BLaER1 (cell line): ENCODE measurements around the gene RASSF5.
A peak's percentile ranks its signal among the peaks of the same experiment; 100 is the strongest.

Source experiments
- H3K27ac ChIP-seq: shearing (Covaris generic); formaldehyde crosslinking; 2 replicates; pipeline ENCODE4 v1.8.1; 2022
- H3K27me3 ChIP-seq: shearing (Covaris generic); formaldehyde crosslinking; 2 replicates; pipeline ENCODE4 v1.8.1; 2022
- H3K36me3 ChIP-seq: shearing (Covaris generic); formaldehyde crosslinking; 2 replicates; pipeline ENCODE4 v1.8.1; 2022
- H3K4me1 ChIP-seq: shearing (Covaris generic); formaldehyde crosslinking; 2 replicates; pipeline ENCODE4 v1.8.1; 2022
- H3K4me2 ChIP-seq: shearing (Covaris generic); formaldehyde crosslinking; 2 replicates; pipeline ENCODE4 v1.8.1; 2022
- H3K4me3 ChIP-seq: shearing (Covaris generic); formaldehyde crosslinking; 2 replicates; pipeline ENCODE4 v1.8.1; 2022
- H3K9ac ChIP-seq: shearing (Covaris generic); formaldehyde crosslinking; 2 replicates; pipeline ENCODE4 v1.8.1; 2022
- H3K9me3 ChIP-seq: shearing (Covaris generic); formaldehyde crosslinking; 2 replicates; pipeline ENCODE4 v1.8.1; 2022
- H4K20me1 ChIP-seq: shearing (Covaris generic); formaldehyde crosslinking; 2 replicates; pipeline ENCODE4 v1.8.1; 2022
- Cebpa-rat ChIP-seq: shearing (Covaris generic); IDR thresholded peaks from 2 replicates; pipeline ENCODE4 v1.8.1; 2022

Gene RASSF5

DNA sequence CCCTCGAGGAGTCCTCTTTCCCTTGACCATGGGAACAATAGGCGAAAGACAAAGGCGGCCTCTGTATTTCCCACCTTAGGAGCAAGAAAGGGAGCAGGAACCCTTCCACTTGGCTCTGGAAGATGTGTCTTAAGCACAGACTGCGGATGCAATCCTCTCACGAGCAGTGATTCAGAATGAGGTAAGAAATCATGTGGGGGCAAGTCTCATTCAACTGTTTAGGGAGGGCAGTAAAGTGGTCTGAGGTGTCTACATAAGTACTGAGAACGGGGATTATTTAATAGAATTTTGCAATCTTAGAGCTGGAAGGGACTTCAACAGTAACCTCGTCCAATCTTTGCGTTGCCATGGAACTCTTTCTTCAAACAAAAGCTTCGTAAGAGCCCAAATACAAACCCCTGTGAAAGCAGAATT, 126.4 kb downstream of the RASSF5 start:
- no peak for TF ChIP-seq Cebpa-rat
- Histone ChIP-seq H3K4me3 (no peak overlapping the region), H3K4me1 (peaks cover 58% of the 10 kb centered on the region), H3K36me3 (peaks cover 10% of the 10 kb centered on the region), H3K4me2 (peak overlapping the region; percentile 95), H4K20me1 (peaks cover 30% of the 10 kb centered on the region), H3K9ac (no peak overlapping the region; the same call in 1 of the 2 replicates), H3K27ac (peak overlapping the region; percentile 45), H3K27me3 (no peaks in the 10 kb centered on the region), H3K9me3 (no peaks in the 10 kb centered on the region)

DNA sequence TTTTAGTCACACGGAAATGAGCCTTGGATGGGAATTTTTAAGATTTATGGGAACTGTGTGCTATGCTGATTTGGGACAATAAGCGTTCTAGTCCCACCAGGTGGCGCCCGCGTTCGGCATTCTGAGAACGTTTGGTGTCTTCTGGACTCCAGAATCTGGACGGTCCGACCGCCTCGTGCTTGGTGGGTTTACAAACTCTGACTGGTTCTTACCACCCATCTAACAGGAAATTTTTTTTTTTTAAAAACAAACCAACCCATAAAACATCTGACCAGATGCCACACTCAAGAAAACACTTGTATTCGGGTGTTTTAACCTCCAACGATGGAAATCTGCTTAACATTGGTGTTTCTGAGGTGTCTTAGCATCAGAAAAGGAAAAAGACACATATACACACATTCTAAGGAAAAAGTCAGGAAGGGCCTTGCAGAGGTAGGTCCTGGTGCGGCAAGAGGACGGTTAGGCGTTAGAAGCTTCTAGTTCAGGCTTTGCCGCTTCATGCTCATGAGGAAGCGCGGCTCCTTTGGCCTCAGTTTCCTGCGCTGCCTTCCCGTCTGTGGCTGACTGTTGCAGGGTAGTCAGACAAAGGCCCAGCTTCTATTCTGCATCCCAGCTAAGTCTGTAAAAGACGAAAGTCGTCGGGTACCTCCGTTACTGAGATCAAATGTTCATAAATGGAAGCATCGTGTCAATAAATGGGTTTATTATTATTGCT, 127.2 kb downstream of the RASSF5 start:
- Histone ChIP-seq H3K36me3 (peaks cover 18% of the 10 kb centered on the region), H3K27ac (peak overlapping the region; percentile 90), H3K9ac (peak overlapping the region; percentile 91), H3K9me3 (no peaks in the 10 kb centered on the region), H3K4me3 (peak overlapping the region; percentile 92), H4K20me1 (peaks cover 38% of the 10 kb centered on the region), H3K27me3 (no peaks in the 10 kb centered on the region), H3K4me2 (peak overlapping the region; percentile 95), H3K4me1 (peaks cover 66% of the 10 kb centered on the region)
- no peak for TF ChIP-seq Cebpa-rat

DNA sequence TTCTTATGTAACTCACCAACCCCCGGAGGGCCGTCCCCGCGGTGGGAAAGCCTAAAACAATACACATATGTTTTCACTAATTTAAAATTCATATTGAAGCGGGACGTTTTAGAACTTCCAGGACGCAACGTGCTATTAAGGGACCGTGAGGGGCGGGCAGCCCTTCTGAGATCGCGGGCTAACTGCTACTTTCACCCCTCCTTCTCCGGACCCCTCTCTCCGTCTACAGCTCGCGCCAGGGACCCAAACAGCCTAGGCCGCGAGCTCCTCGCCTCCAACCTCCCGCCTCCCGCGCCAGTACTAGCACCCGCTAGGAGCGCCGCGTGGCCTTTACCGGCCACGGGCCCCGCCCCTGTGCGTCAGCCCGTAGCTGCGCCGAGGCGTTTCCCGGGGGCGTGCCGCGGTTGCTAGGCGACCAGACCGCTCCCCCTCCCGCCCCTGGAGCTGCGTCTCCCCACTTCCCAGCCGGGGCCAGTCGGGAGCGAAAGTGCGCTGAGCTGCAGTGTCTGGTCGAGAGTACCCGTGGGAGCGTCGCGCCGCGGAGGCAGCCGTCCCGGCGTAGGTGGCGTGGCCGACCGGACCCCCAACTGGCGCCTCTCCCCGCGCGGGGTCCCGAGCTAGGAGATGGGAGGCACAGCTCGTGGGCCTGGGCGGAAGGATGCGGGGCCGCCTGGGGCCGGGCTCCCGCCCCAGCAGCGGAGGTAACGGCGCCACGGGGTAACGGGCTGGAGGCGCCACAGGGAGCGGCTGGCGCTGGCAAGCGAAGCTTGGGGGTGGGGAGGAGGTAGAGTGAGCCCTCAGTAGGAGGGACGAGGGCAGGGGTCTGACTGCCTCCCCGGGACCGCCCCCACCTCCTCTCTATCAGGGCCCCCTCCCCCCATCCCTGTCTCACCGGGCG, 128.0 kb downstream of the RASSF5 start, which contains the start of gene DYRK3:
Gene DYRK3, plus strand, starts transcription at position 457 of the 898 bp plus-strand sequence. Its CDS starts 168 bp downstream, at position 625.
- peak within 1 kb of the TSS; percentile 90 for H3K27ac ChIP-seq
- peak within 1 kb of the TSS; percentile 91 for H3K9ac ChIP-seq
- TF ChIP-seq Cebpa-rat, result no peak
- H3K4me3 ChIP-seq, result peak within 1 kb of the TSS; percentile 92
- H3K9me3 ChIP-seq, result no peaks in the 10 kb centered on the region
- H3K4me1 ChIP-seq, result peaks cover 74% of the 10 kb centered on the region
- H3K36me3 ChIP-seq, result peaks cover 26% of the 10 kb centered on the region
- H4K20me1 ChIP-seq, result peaks cover 46% of the 10 kb centered on the region
- H3K4me2 ChIP-seq, result peak within 1 kb of the TSS; percentile 95
- no peaks in the 10 kb centered on the region for H3K27me3 ChIP-seq

DNA sequence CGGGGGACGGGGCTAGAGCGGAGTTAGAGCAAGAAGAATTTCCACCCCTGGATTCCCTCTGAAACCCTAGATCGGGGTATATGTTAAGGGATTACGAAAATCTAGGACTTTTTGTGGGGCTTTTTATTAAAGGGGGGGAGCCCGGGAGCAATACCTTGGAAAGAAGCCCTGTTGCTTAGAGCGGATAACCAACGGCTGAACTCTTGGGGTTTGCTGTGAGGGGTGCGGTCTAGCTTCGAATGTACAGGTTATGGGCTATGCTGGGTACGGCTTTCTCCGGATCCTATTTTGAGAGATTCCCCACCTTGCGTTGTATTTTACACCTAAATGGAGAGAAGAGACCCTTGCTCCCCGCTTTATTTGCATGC, 128.6 kb downstream of the RASSF5 start:
- Histone ChIP-seq H3K27ac (peak overlapping the region; percentile 90), H4K20me1 (peaks cover 53% of the 10 kb centered on the region), H3K9ac (peak overlapping the region; percentile 91), H3K4me1 (peaks cover 75% of the 10 kb centered on the region), H3K4me3 (peak overlapping the region; percentile 92), H3K9me3 (no peaks in the 10 kb centered on the region), H3K27me3 (no peaks in the 10 kb centered on the region), H3K4me2 (peak overlapping the region; percentile 95), H3K36me3 (peaks cover 33% of the 10 kb centered on the region)
- TF ChIP-seq Cebpa-rat, result no peak

DNA sequence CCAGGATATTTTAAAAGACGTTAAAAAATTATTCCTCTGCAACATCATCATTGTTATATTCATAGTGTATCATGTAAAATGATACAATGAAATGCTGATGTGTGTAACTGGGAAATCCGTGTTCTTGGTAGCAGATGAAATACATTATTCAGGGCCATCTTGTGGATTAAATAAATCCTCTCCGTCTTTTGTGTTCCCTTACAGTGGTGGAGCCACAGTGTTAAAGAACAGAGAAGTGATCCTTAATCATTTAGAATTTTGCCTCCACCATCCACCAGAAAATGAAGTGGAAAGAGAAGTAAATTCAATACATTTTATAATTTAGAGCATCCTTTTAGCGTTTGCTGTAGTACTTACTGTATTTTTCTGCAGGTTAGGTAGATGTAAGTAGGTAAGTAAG, 129.3 kb downstream of the RASSF5 start:
- Histone ChIP-seq H3K4me3 (peak overlapping the region; percentile 92), H3K4me2 (peak overlapping the region; percentile 95), H4K20me1 (peaks cover 60% of the 10 kb centered on the region), H3K9me3 (no peaks in the 10 kb centered on the region), H3K27ac (peak overlapping the region; percentile 90), H3K4me1 (peaks cover 68% of the 10 kb centered on the region), H3K9ac (peak overlapping the region; percentile 91), H3K27me3 (no peaks in the 10 kb centered on the region), H3K36me3 (peaks cover 40% of the 10 kb centered on the region)
- no peak for TF ChIP-seq Cebpa-rat

DNA sequence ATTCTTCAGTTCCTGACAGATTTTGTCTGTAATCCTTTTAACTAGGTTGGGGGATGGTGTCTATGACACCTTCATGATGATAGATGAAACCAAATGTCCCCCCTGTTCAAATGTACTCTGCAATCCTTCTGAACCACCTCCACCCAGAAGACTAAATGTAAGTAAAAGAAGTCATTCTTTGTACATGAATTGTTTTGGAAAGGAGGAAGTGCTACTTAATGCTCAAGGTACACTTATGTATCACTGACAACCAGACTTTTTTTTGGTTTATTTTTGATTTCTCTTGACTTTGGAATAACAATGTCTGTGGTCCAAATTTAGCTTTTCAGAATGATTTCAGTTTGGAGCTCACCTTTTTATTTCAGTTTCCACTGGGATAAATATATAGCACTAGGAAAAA, 130.3 kb downstream of the RASSF5 start:
- H4K20me1 ChIP-seq, result peaks cover 64% of the 10 kb centered on the region
- peaks cover 46% of the 10 kb centered on the region for H3K36me3 ChIP-seq
- H3K4me2 ChIP-seq, result peak overlapping the region; percentile 95
- H3K4me1 ChIP-seq, result peaks cover 58% of the 10 kb centered on the region
- peak overlapping the region; percentile 92 for H3K4me3 ChIP-seq
- peak overlapping the region; percentile 90 for H3K27ac ChIP-seq
- no peaks in the 10 kb centered on the region for H3K27me3 ChIP-seq
- peak overlapping the region; percentile 91 for H3K9ac ChIP-seq
- TF ChIP-seq Cebpa-rat, result no peak
- no peaks in the 10 kb centered on the region for H3K9me3 ChIP-seq
